ENCODE measurements around the gene KCNAB1. TPM values are rescaled to one million over a fixed set of nuclear protein-coding genes. Genes with fewer than 3 reads are reported as not detected.

The KCNAB1 gene
- total RNA-seq, 1 experiment from 2014 or later, result 1.0 TPM

DNA sequence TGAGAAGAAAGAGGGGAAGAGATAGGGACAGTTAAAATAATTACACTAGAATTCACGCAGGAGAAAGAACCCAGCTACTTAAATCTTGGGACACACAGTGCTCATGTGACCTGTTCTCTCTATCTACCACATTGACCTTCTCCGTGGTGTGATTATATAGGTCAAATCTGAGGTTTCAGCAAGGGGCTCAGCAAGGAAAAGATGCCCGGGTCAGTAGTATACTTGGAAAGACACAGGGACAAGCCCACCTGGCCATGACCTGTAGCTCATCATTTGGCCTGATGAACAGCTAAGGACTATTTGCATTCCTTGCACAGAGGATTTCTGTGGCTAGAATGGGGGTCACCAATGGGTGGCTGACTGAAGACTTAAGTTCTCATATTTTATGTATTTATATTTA, 362.6 kb downstream of the KCNAB1 start (continued):
- TF ChIP-seq, protein P1, sequence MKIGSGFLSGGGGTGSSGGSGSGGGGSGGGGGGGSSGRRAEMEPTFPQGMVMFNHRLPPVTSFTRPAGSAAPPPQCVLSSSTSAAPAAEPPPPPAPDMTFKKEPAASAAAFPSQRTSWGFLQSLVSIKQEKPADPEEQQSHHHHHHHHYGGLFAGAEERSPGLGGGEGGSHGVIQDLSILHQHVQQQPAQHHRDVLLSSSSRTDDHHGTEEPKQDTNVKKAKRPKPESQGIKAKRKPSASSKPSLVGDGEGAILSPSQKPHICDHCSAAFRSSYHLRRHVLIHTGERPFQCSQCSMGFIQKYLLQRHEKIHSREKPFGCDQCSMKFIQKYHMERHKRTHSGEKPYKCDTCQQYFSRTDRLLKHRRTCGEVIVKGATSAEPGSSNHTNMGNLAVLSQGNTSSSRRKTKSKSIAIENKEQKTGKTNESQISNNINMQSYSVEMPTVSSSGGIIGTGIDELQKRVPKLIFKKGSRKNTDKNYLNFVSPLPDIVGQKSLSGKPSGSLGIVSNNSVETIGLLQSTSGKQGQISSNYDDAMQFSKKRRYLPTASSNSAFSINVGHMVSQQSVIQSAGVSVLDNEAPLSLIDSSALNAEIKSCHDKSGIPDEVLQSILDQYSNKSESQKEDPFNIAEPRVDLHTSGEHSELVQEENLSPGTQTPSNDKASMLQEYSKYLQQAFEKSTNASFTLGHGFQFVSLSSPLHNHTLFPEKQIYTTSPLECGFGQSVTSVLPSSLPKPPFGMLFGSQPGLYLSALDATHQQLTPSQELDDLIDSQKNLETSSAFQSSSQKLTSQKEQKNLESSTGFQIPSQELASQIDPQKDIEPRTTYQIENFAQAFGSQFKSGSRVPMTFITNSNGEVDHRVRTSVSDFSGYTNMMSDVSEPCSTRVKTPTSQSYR (CRISPR knock-in tag; IDR thresholded peaks at IDR 0.05), result no peak
- TF ChIP-seq, protein P2, sequence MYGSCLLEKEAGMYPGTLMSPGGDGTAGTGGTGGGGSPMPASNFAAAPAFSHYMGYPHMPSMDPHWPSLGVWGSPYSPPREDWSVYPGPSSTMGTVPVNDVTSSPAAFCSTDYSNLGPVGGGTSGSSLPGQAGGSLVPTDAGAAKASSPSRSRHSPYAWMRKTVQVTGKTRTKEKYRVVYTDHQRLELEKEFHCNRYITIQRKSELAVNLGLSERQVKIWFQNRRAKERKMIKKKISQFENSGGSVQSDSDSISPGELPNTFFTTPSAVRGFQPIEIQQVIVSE (CRISPR knock-in tag; IDR thresholded peaks at IDR 0.05; ENCODE audit: borderline replicate concordance), result no peak
- TF ChIP-seq, protein P3, sequence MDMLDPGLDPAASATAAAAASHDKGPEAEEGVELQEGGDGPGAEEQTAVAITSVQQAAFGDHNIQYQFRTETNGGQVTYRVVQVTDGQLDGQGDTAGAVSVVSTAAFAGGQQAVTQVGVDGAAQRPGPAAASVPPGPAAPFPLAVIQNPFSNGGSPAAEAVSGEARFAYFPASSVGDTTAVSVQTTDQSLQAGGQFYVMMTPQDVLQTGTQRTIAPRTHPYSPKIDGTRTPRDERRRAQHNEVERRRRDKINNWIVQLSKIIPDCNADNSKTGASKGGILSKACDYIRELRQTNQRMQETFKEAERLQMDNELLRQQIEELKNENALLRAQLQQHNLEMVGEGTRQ (CRISPR knock-in tag; IDR thresholded peaks at IDR 0.05), result no peak

DNA sequence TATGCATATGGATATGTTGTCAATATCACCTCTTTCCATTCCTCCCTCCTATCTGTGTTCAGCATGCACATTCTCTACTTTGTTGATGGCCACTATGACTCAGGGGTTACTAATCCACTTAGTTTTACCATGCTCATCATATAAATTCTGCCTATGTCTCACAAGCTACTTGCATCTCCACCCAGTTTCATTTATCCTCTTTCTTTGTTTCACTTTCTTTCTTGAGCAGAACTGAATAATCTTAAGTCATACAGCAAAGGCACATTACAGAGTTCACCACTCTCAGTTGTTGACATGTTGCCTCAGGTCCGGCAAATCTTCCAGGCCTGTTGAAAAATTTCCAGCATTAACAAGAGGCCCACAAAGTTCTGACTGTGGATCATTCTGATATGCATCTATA, 363.0 kb downstream of the KCNAB1 start:
- no peak overlapping the region for H3K27ac Mint-ChIP-seq
- CTCF ChIA-PET, result interaction anchor here (1.0 to 2.8 kb wide), 2 partner anchors 9 to 26 kb away, joined by 5 to 13 read pairs; no protein-coding TSS in a partner anchor
- TF ChIP-seq, protein P4, sequence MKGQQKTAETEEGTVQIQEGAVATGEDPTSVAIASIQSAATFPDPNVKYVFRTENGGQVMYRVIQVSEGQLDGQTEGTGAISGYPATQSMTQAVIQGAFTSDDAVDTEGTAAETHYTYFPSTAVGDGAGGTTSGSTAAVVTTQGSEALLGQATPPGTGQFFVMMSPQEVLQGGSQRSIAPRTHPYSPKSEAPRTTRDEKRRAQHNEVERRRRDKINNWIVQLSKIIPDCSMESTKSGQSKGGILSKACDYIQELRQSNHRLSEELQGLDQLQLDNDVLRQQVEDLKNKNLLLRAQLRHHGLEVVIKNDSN (CRISPR knock-in tag; IDR thresholded peaks at IDR 0.05), result no peak
- TF ChIP-seq, protein P5, sequence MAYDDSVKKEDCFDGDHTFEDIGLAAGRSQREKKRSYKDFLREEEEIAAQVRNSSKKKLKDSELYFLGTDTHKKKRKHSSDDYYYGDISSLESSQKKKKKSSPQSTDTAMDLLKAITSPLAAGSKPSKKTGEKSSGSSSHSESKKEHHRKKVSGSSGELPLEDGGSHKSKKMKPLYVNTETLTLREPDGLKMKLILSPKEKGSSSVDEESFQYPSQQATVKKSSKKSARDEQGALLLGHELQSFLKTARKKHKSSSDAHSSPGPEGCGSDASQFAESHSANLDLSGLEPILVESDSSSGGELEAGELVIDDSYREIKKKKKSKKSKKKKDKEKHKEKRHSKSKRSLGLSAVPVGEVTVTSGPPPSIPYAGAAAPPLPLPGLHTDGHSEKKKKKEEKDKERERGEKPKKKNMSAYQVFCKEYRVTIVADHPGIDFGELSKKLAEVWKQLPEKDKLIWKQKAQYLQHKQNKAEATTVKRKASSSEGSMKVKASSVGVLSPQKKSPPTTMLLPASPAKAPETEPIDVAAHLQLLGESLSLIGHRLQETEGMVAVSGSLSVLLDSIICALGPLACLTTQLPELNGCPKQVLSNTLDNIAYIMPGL (CRISPR knock-in tag; IDR thresholded peaks at IDR 0.05), result no peak
- TF ChIP-seq TP53 (CRISPR knock-in tag; IDR thresholded peaks at IDR 0.05) (no peak), ELF4 (CRISPR knock-in tag; IDR thresholded peaks at IDR 0.05; ENCODE audit: low read depth) (no peak), ETV6 (CRISPR knock-in tag; IDR thresholded peaks at IDR 0.05) (no peak), ZNF416 (CRISPR knock-in tag; IDR thresholded peaks at IDR 0.05) (no peak), GTF2I (CRISPR knock-in tag; conservative IDR thresholded peaks at IDR 0.05) (no peak)
- TF ChIP-seq, protein P6, sequence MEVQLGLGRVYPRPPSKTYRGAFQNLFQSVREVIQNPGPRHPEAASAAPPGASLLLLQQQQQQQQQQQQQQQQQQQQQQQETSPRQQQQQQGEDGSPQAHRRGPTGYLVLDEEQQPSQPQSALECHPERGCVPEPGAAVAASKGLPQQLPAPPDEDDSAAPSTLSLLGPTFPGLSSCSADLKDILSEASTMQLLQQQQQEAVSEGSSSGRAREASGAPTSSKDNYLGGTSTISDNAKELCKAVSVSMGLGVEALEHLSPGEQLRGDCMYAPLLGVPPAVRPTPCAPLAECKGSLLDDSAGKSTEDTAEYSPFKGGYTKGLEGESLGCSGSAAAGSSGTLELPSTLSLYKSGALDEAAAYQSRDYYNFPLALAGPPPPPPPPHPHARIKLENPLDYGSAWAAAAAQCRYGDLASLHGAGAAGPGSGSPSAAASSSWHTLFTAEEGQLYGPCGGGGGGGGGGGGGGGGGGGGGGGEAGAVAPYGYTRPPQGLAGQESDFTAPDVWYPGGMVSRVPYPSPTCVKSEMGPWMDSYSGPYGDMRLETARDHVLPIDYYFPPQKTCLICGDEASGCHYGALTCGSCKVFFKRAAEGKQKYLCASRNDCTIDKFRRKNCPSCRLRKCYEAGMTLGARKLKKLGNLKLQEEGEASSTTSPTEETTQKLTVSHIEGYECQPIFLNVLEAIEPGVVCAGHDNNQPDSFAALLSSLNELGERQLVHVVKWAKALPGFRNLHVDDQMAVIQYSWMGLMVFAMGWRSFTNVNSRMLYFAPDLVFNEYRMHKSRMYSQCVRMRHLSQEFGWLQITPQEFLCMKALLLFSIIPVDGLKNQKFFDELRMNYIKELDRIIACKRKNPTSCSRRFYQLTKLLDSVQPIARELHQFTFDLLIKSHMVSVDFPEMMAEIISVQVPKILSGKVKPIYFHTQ (CRISPR knock-in tag; IDR thresholded peaks at IDR 0.05), result no peak
- no peak overlapping the region for H3K4me3 Mint-ChIP-seq
- H3K27me3 Mint-ChIP-seq (ENCODE audit: low read depth), result no peaks in the 10 kb centered on the region
- no peak for DNase-seq (ENCODE audit: low spot score)
- ATAC-seq, result no peak
- no peaks in the 10 kb centered on the region for H3K9me3 Mint-ChIP-seq
- H3K36me3 Mint-ChIP-seq, result no peaks in the 10 kb centered on the region
- H3K4me1 Mint-ChIP-seq, result peaks cover 4% of the 10 kb centered on the region; the same call in 1 of the 2 replicates
- POLR2A ChIA-PET, result no interaction called here

DNA sequence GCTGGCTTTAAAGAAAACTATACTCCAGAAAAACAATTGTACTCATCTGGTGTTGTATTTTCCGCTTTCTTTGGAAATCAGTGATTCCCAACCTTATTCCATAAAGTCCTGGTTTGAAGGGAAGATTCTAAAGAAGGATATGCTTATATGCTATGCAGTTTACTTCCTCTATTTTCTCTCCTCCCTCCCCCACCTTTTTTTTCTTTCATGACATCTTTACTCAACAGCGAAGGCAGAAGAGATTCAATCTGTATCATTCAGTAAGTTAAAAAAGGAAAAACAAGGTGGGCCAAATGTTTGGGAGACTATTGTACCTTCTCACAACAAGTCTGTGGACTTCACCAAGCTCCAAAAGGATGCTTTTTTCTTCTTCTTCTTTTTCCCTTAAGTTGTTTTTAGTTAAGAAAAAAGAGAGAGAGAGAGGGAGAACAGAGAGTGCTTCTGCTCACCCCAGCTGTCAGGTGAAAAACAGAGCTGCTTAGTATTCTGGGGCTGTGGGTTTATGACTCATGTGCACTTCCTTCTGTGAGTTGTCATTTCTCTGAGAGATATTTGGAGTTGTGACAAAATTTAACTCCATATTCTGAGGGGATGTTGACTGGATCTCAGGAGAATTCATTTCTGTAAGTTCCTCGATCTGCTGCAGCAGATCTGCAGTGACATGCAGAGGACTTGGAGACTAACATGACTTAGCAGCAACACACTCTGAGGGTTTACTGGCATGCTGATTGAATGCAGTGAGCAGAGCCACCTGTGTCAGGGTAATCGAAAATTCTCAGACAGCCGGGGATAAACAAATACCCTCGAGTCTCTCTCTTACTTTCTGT, 363.8 kb downstream of the KCNAB1 start:
- H3K4me3 Mint-ChIP-seq, result no peak overlapping the region
- no peaks in the 10 kb centered on the region for H3K36me3 Mint-ChIP-seq
- no peak overlapping the region for H3K27ac Mint-ChIP-seq
- ATAC-seq, result no peak; the same call in 1 of the 2 replicates
- CTCF ChIA-PET, result interaction anchor here (0.9 to 2.8 kb wide), 3 partner anchors 9 to 474 kb away, joined by 3 to 13 read pairs (median 3); no protein-coding TSS in a partner anchor
- peaks cover 4% of the 10 kb centered on the region; the same call in 1 of the 2 replicates for H3K4me1 Mint-ChIP-seq
- no peaks in the 10 kb centered on the region for H3K9me3 Mint-ChIP-seq
- DNase-seq (ENCODE audit: low spot score), result no peak
- POLR2A ChIA-PET, result no interaction called here
- no peaks in the 10 kb centered on the region for H3K27me3 Mint-ChIP-seq (ENCODE audit: low read depth)
- TF ChIP-seq PRRX2 (CRISPR knock-in tag; IDR thresholded peaks at IDR 0.05) (no peak), ZBTB21 (CRISPR knock-in tag; IDR thresholded peaks at IDR 0.05; ENCODE audit: borderline replicate concordance) (no peak), SMAD4 (CRISPR knock-in tag; IDR thresholded peaks at IDR 0.05) (no peak), GRHL2 (CRISPR knock-in tag; IDR thresholded peaks at IDR 0.05; ENCODE audit: insufficient replicate concordance, severe bottlenecking) (no peak), TCF7 (CRISPR knock-in tag; IDR thresholded peaks at IDR 0.05; ENCODE audit: low read depth) (no peak), EMX1 (CRISPR knock-in tag; IDR thresholded peaks at IDR 0.05) (no peak)
- TF ChIP-seq, protein P7, sequence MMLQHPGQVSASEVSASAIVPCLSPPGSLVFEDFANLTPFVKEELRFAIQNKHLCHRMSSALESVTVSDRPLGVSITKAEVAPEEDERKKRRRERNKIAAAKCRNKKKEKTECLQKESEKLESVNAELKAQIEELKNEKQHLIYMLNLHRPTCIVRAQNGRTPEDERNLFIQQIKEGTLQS (CRISPR knock-in tag; conservative IDR thresholded peaks at IDR 0.05), result no peak
- TF ChIP-seq, protein P4 (CRISPR knock-in tag; IDR thresholded peaks at IDR 0.05), result no peak
- TF ChIP-seq, protein P8, sequence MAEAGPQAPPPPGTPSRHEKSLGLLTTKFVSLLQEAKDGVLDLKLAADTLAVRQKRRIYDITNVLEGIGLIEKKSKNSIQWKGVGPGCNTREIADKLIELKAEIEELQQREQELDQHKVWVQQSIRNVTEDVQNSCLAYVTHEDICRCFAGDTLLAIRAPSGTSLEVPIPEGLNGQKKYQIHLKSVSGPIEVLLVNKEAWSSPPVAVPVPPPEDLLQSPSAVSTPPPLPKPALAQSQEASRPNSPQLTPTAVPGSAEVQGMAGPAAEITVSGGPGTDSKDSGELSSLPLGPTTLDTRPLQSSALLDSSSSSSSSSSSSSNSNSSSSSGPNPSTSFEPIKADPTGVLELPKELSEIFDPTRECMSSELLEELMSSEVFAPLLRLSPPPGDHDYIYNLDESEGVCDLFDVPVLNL (CRISPR knock-in tag; IDR thresholded peaks at IDR 0.05; ENCODE audit: borderline replicate concordance, low read depth), result no peak

Data from WTC11 (cell line).